KOPT-K1 (cell line): ENCODE data around the gene SUSD5.
"Not testable (repeated sequence)": the region's sequence is repeated elsewhere in the genome, so short reads cannot be mapped to it uniquely, and the experiment has no call there.

Source experiments
- H3K27ac ChIP-seq: fragments of 200-600 bp; sonication (generic); 2 replicates; pipeline ENCODE4 v1.5.1; 2016; ENCODE audit warnings: antibody characterized with exemption, mild to moderate bottlenecking, low read depth, low read length; ENCODE audit not compliant: poor library complexity, severe bottlenecking
- H3K36me3 ChIP-seq: fragments of 200-600 bp; sonication (generic); 2 replicates; pipeline ENCODE4 v1.5.1; 2017; ENCODE audit warnings: antibody characterized with exemption, mild to moderate bottlenecking, low read length, moderate library complexity; ENCODE audit not compliant: insufficient read depth
- H3K9me3 ChIP-seq: fragments of 200-600 bp; sonication (generic); 2 replicates; pipeline ENCODE4 v1.5.1; 2017; ENCODE audit warnings: antibody characterized with exemption, low read length, mild to moderate bottlenecking; ENCODE audit not compliant: insufficient read depth, poor library complexity, severe bottlenecking

The SUSD5 gene

DNA sequence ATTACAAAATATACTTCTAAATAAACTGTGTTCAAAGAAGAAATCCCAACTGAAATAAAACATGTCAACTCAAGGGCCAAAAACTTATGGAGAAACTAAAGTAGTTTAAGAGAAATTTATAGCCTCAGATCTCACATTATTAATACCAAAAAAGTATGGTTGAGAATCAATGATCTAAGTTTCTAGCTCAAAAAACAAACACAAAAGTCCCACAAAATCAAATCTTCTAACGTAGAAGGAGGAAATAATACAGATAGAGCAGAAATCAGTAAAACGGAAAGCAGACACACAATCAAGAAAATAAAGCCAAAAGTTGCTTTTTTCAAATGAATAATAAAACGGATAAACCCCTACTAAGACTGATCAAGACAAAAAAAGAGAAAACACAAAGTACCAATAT, 2.9 kb downstream of the SUSD5 start:
- H3K9me3 ChIP-seq: peaks cover 12% of the 10 kb centered on the region
- H3K36me3 ChIP-seq: no peaks in the 10 kb centered on the region
- no peak overlapping the region for H3K27ac ChIP-seq

DNA sequence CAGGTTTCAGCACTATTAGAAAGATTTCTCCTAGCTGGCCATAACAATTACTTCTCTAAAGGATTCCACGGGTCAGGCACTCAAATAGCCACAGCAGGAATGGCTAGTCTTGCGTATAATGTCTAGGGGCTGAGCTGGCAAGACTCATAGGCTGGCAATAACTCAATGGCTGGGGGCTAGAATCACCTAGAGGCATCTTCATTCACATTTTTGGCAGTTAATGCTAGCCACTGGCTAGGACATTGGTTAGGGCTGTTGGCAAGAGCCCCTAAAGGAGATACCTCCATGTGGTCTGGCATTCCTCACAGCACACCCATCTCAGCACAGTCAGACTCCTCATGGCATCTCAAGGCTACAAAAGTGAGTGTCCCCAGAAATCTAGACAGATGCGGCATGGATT, 6.2 kb downstream of the SUSD5 start:
- H3K36me3 ChIP-seq: no peaks in the 10 kb centered on the region
- H3K9me3 ChIP-seq: peaks cover 12% of the 10 kb centered on the region
- H3K27ac ChIP-seq: no peak overlapping the region

DNA sequence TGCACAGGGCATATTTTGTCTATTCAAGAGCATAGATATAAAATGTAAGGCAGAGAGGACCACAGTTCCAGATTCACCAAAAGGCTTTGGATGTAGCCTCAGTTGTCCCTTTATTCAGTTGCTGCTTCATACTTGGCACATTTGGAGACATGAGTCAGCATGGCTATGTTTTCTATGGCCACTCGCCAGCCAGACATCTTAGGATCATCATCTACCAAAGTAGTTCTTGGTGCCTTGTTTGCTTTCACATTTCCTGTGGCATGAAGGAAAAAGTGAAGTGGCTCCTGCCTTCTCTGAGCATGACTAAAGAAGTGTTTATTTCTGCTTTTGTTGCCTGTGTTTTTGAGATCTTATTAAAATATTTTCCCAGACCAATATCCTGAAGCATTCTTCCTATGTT, 7.2 kb downstream of the SUSD5 start:
- no peak overlapping the region for H3K27ac ChIP-seq
- H3K36me3 ChIP-seq: no peaks in the 10 kb centered on the region
- H3K9me3 ChIP-seq: peaks cover 12% of the 10 kb centered on the region

DNA sequence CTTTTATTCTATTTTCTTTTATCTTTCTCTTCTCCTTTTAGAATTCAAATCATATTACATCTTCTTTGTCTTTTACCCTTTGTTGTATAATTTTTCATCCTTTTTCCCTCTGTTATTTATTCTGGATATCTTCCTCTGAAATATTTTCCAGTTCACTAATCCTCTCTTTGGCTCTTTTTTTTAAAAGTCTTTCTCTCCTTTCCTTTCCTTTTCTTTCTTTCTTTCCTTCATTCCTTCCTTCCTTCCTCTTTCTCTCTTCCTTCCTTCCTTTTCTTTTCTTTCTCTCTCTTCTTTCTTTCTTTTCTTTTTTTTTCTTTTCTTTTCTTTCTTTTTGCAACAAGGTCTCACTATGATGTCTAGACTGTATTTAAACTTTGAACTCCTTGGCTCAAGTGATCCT, 9.3 kb downstream of the SUSD5 start:
- Histone ChIP-seq H3K9me3 (peaks cover 12% of the 10 kb centered on the region), H3K27ac (no peak overlapping the region), H3K36me3 (no peaks in the 10 kb centered on the region)

DNA sequence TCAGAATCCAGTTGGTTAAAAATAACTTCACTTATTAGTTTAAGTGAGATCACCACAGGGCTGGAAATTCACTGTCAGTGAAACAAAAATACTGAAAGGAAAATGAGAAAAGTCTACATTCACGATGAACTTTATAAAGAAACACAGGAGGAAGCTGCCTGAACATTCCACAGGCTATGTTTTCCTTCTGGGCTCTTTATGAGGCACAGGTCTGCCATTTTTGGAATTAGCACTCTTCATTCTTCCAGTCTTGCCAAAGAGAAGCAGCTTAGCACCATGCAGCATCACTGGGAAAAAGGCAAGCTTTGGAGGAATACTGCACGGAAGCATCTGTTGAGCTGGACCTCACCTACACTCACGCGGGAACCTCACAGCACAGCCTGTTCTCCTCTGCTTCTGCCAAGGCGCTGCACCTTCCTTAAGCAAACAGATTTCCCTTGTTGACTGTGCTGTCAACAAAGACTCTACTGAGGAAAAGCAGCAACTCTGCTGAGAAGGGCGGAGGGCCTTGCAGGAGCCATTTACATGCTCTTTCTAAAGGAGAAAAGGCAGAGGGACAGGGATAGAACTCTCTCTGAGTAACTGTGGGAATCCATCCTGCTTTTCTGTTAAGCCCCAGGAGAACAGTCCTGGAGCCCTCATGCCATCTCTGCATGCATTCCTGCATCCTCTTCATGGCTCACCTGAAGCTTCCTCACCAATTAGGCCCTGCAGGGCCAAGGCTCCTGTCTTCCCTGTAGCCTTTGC, 15.7 kb downstream of the SUSD5 start:
- no peaks in the 10 kb centered on the region for H3K36me3 ChIP-seq
- no peak overlapping the region for H3K27ac ChIP-seq
- H3K9me3 ChIP-seq: no peaks in the 10 kb centered on the region

DNA sequence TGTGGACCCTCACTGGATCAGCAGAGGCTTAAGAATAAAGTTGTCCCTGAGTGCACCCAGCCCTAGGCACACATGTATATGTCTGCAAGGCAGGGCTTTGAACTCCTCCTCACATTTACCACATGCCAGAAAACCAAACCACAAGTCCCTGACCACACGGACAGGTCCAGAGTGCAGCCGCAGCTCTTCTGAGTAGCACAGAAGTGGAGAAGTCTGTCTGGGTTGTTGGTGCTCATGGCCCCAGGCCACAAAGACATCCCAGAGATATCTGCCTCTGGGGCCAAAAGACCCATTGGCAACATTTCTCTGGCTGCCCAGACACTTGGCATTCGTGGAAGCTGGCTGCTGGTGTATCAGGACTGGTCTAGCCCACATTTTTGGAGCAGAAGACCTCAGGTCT, 17.4 kb downstream of the SUSD5 start:
- Histone ChIP-seq H3K27ac (no peak overlapping the region), H3K9me3 (no peaks in the 10 kb centered on the region), H3K36me3 (no peaks in the 10 kb centered on the region)

DNA sequence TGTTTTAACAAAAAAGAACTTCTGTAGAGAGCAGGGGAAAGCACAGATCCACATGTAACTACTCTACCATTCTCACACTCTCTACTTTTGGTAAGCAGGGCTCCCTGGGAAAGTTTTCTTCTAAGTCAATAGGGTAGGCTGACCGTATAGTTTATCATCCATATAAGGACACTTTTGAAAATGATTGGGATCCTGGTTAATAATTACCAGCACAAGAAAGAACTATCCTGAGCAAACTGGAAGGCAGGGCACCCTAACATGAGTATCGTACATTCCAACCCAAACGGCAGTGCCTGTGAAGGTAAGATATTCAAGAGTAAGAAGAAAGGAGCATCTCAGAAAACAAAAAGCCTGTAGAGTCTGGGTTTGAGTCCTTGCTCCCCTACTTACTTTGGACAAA, 22.1 kb downstream of the SUSD5 start:
- Histone ChIP-seq H3K27ac (no peak overlapping the region), H3K36me3 (no peaks in the 10 kb centered on the region), H3K9me3 (no peaks in the 10 kb centered on the region)

DNA sequence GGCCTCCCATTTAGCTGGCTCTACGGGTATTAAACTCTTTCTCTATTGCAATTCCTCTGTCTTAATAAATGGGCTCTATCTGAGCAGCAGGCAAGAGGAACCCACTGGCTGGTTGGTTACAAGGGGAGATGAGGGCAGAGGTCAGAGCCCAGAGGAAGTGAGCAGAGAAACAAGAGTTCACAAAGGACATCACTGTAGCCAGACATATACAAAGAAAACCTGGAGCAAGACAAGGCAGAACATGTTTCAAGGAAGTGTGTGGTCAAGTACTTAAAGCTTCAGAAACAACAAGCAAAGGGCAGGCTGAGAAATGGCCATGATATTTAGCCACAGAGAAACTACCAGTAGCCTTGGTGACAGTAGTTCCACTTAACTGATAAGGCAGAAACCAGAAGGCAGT, 24.3 kb downstream of the SUSD5 start:
- H3K36me3 ChIP-seq: no peaks in the 10 kb centered on the region
- H3K9me3 ChIP-seq: no peaks in the 10 kb centered on the region
- no peak overlapping the region for H3K27ac ChIP-seq

DNA sequence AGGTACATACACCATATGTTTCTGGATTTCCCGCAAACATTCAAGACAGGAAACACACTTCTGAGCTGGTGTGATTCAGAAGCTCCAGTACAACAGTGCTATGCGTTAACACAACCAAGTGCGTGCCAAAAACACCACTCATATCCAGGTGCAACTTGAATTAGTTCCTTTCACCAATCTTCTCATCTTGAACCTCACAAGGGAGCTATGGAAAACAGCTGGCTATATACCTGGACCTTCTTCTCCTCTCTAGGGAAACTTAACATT, 31.3 kb downstream of the SUSD5 start:
- Histone ChIP-seq H3K9me3 (no peaks in the 10 kb centered on the region), H3K36me3 (no peaks in the 10 kb centered on the region), H3K27ac (no peak overlapping the region)

DNA sequence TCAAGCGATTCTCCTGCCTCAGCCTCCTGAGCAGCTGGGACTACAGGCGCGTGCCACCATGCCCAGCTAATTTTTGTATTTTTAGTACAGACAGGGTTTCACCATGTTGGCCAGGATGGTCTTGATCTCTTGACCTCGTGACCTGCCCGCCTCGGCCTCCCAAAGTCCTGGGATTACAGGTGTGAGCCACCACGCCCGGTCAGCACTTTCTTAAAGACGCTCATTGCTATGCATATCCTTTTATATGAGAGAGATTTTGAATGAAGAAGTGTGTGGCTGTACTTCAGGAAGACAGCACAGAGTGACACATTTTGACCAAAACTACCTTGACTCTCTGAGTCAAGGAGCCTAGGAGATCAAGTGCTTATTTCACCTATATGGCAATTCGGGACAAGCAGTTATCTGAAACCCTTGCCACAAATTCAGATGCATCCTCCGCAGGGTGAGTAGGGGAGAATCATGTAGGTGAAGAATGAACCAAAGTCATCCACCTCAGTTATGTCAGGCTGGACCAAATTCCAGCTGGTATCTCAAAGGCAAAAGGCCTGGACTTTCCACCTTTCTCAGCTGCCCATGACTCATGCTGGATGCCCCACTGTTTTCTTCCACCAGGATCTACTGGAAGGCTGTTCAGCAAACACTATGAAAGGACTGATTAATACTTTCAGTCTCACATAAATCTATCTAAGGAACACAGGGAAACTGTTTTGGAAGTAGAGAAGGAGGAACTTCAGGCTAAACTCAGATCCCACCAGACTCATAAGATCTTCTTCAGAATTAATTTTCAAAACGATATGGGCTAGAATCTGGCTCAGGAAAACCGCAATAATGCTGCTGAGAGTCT, 31.9 kb downstream of the SUSD5 start:
- Histone ChIP-seq H3K9me3 (no peaks in the 10 kb centered on the region), H3K36me3 (no peaks in the 10 kb centered on the region), H3K27ac (no peak overlapping the region)

DNA sequence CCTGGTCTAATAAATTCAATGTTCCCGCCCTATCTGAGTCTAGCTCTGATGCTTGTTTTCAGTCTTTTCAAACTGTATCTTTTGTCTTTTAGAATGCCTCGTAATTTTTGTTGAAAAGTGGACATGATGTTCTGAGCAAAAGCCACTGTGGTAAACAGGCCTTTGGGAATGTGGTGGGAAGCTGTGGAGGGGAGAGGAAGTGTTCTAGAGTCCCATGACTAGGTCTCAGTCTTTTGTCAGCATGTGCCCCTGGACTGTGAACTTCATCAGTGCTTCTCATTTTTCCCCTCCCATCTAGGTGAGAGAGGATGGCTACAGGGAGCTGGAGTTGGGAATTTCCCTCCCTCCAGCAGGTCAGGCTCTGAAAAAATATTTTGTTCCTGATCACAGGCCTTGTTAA, 33.7 kb downstream of the SUSD5 start:
- H3K27ac ChIP-seq: no peak overlapping the region
- H3K9me3 ChIP-seq: no peaks in the 10 kb centered on the region
- H3K36me3 ChIP-seq: no peaks in the 10 kb centered on the region

DNA sequence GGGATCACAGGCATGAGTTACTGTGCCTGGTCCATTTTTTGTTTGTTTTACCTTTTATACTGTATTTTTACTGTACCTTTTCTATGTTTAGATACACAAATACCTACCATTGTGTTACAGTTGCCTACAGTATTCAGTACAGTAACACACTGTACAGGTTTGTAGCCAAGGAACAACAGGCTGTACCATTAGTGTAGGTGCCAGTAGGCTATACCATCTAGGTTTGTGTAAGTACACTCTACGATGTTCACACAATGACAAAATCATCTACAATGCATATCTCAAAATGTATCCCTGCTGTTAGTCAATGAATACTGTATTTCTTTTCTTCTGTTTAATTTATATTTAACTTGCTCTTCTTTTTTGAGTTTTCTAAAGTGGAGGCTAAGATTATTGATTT, 37.0 kb downstream of the SUSD5 start:
- peaks cover 19% of the 10 kb centered on the region for H3K9me3 ChIP-seq
- not testable (repeated sequence) for H3K36me3 ChIP-seq, H3K27ac ChIP-seq

DNA sequence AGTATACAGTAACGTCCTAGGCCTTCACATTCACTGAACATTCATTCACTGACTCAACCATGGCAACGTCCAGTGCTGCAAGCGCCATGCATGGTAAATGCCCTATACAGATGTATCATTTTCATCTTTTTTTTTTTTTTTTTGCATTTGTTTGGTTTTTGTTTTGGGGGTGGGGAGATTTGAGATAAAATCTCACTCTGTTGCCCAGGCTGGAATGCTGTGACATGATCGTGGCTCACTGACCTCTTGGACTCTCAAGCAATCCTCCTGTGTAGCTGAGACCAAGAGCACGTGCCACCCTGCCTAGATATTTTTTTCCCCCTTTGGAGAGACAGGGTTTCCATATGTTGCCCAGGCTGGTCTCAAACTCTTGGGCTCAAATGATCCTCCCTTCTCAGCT, 37.4 kb downstream of the SUSD5 start:
- peaks cover 19% of the 10 kb centered on the region for H3K9me3 ChIP-seq
- no peaks in the 10 kb centered on the region for H3K36me3 ChIP-seq
- H3K27ac ChIP-seq: no peak overlapping the region

DNA sequence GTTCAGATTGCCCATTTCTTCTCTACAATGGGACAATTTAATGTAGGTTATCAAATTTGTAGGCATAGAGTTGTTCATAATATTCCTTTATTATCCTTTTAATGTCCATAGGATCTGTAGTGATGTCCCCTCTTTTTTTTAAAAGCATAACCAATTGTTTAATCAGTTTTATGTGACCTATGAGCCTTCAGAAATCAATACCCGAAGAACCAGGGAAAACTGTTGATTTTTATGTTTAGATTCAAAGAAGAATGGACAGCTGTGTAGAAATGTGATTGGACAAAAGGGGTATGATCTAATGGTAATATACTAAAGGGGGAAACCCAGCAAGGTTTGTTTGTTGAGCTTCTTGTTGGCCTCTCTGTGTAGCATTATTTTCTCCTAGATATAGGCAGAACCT, 39.5 kb downstream of the SUSD5 start:
- peaks cover 19% of the 10 kb centered on the region for H3K9me3 ChIP-seq
- no peak overlapping the region for H3K27ac ChIP-seq
- H3K36me3 ChIP-seq: no peaks in the 10 kb centered on the region

DNA sequence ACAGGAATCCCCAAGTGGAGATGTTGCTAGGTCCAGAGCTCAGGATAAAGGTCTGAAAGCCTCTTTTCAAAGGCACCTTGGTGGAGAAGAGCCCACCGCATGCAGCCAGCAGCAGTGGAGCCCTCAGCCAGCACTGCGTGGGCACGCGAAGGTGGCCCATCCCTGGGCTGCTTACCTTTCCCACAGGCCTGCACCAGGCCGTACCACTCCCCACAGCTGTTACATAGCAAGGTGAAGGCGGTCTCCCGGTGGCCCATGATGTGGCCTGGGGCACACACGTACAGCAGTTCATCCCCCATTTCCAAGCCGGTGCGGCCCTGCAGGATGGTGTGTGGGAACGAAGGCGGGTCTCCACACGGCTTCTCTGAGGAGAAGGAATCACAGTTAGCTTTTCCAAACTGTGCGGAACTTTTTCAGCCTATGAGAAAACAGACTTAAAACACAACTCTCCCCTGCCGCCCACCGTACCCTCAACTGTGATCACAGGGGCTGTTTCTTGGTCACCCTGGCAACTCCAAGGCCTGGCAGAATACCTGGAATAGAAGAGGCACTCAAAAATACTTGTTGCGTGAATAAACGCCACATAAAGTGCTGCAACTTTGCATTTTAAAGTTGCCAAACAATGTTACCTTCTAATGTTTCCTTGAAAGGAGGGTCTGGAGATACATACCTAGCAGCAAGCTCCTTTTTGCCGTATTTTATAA, 43.7 kb downstream of the SUSD5 start:
- no peaks in the 10 kb centered on the region for H3K36me3 ChIP-seq
- H3K9me3 ChIP-seq: peaks cover 19% of the 10 kb centered on the region
- no peak overlapping the region for H3K27ac ChIP-seq
